HL-60 (cell line): ENCODE data around the gene FGF1.

Experiments used
- POLR2AphosphoS5 ChIP-seq: IDR thresholded peaks from 2 replicates; pipeline ENCODE4 v1.6.1; 2012; ENCODE audit warnings: low read depth
- SPI1 ChIP-seq: IDR thresholded peaks from 2 replicates; pipeline ENCODE4 v1.6.1; 2012; ENCODE audit warnings: low read depth, mild to moderate bottlenecking, borderline replicate concordance
- TF ChIP-seq, protein P1 (sequence below): IDR thresholded peaks from one replicate; pipeline ENCODE4 v1.5.1; 2011; ENCODE audit warnings: low read length, control low read depth, inconsistent platforms; ENCODE audit not compliant: insufficient read depth
- TF ChIP-seq, protein P2 (sequence below): IDR thresholded peaks from 2 replicates; pipeline ENCODE4 v1.6.1; 2012; ENCODE audit warnings: low read depth; ENCODE audit not compliant: insufficient replicate concordance

DNA sequence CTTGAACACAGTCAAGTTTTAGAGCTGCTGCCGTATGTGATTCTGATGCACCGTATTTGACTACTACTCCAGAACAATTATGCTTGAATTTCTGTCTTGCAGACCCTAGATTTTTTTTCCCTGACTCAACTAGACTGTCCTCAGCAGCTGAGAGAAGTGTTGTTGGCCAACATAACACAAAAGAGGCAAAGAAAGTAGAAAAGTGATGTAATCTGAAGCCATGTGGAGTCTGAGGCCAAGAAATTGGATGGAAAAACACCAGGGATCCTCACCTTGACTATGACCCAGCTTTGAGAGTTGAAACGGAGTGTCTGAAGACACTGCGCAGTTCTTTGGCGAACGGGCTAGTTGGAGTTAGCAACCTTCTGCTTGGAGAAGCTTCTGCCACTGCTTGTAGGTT lies 36.3 kb upstream of the FGF1 start:
- TF ChIP-seq, protein P1, sequence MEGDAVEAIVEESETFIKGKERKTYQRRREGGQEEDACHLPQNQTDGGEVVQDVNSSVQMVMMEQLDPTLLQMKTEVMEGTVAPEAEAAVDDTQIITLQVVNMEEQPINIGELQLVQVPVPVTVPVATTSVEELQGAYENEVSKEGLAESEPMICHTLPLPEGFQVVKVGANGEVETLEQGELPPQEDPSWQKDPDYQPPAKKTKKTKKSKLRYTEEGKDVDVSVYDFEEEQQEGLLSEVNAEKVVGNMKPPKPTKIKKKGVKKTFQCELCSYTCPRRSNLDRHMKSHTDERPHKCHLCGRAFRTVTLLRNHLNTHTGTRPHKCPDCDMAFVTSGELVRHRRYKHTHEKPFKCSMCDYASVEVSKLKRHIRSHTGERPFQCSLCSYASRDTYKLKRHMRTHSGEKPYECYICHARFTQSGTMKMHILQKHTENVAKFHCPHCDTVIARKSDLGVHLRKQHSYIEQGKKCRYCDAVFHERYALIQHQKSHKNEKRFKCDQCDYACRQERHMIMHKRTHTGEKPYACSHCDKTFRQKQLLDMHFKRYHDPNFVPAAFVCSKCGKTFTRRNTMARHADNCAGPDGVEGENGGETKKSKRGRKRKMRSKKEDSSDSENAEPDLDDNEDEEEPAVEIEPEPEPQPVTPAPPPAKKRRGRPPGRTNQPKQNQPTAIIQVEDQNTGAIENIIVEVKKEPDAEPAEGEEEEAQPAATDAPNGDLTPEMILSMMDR: no peak
- TF ChIP-seq, protein P2, sequence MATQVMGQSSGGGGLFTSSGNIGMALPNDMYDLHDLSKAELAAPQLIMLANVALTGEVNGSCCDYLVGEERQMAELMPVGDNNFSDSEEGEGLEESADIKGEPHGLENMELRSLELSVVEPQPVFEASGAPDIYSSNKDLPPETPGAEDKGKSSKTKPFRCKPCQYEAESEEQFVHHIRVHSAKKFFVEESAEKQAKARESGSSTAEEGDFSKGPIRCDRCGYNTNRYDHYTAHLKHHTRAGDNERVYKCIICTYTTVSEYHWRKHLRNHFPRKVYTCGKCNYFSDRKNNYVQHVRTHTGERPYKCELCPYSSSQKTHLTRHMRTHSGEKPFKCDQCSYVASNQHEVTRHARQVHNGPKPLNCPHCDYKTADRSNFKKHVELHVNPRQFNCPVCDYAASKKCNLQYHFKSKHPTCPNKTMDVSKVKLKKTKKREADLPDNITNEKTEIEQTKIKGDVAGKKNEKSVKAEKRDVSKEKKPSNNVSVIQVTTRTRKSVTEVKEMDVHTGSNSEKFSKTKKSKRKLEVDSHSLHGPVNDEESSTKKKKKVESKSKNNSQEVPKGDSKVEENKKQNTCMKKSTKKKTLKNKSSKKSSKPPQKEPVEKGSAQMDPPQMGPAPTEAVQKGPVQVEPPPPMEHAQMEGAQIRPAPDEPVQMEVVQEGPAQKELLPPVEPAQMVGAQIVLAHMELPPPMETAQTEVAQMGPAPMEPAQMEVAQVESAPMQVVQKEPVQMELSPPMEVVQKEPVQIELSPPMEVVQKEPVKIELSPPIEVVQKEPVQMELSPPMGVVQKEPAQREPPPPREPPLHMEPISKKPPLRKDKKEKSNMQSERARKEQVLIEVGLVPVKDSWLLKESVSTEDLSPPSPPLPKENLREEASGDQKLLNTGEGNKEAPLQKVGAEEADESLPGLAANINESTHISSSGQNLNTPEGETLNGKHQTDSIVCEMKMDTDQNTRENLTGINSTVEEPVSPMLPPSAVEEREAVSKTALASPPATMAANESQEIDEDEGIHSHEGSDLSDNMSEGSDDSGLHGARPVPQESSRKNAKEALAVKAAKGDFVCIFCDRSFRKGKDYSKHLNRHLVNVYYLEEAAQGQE: no peak
- no peak for TF ChIP-seq POLR2AphosphoS5
- TF ChIP-seq SPI1: no peak
